HCT116 (cell line): ENCODE data around the gene WNT3A. TPM values are rescaled to one million over a fixed set of nuclear protein-coding genes. Genes with fewer than 3 reads are reported as not detected.

Source experiments
- ATAC-seq: fragments of 200-7000 bp; cut with Tn5 transposase; 2 replicates; pipeline ENCODE4 v1.9.1; 2020; ENCODE audit warnings: mild to moderate bottlenecking, moderate library complexity
- BruUV-seq: library from RNA; stranded (reverse); fragments of 400-500 nt; replicated peaks from 2 replicates; lab custom pipeline; 2021; lab: Mats Ljungman, UMichigan
- CTCF ChIA-PET: fragments of 300-600 bp; sonication (Branson Sonifier 250); formaldehyde crosslinking; loops from one replicate; lab custom pipeline; 2021; ENCODE audit warnings: antibody characterized with exemption; lab: Charles Lee
- POLR2A ChIA-PET: fragments of 300-600, 350-600 bp; sonication (Branson Sonifier 250); formaldehyde crosslinking; loops from one replicate; lab custom pipeline; 2021; ENCODE audit warnings: antibody characterized with exemption; lab: Charles Lee
- RAD21 ChIA-PET, 2 experiments: fragments of 300-600 bp; sonication (Branson Sonifier 250); formaldehyde crosslinking; loops; one replicate each; lab custom pipeline; 2023; ENCODE audit warnings: low total read pairs in 2 of 2; ENCODE audit not compliant: uncharacterized antibody in 2 of 2, unreplicated experiment in 2 of 2, low non-redundant PET in 1 of 2; lab: Charles Lee
- DNase-seq: peaks from one replicate; pipeline ENCODE4 v3.0.0-alpha.2; 2010; ENCODE audit warnings: low read depth, low spot score
- H2AFZ ChIP-seq: fragments of 200-600 bp; shearing (Covaris generic), sonication (generic); 2 replicates; pipeline ENCODE4 v1.6.1; 2017; ENCODE audit warnings: low read depth, mixed run types, mixed read lengths, antibody characterized with exemption, low read length; ENCODE audit not compliant: poor library complexity, severe bottlenecking
- H3K27ac ChIP-seq: 2 replicates; pipeline ENCODE4 v1.5.1; 2012; ENCODE audit warnings: low read depth, low read length
- H3K27me3 ChIP-seq: fragments of 200-600 bp; sonication (generic); 2 replicates; pipeline ENCODE4 v1.6.1; 2016; ENCODE audit warnings: mixed run types, low read length, mixed read lengths; ENCODE audit not compliant: insufficient read depth
- H3K36me3 ChIP-seq, 2 experiments: fragments of 200-500 bp in 1 of 2; fragments of 200-600 bp in 1 of 2; sonication (Bioruptor generic) in 1 of 2; sonication (generic) in 1 of 2; 2 replicates each; pipeline versions ENCODE4 v1.5.1 to v1.6.1; 2014 to 2016; ENCODE audit warnings: low read length in 2 of 2, inconsistent platforms in 1 of 2, mixed read lengths in 1 of 2, mixed run types in 1 of 2; ENCODE audit not compliant: insufficient read depth in 2 of 2, control insufficient read depth in 1 of 2
- H3K4me1 ChIP-seq, 2 experiments: fragments of 200-600 bp in 1 of 2; sonication (generic) in 1 of 2; 2 replicates each; pipeline versions ENCODE4 v1.5.1 to v1.6.1; 2012 to 2017; ENCODE audit warnings: low read length in 2 of 2, inconsistent platforms in 1 of 2, mild to moderate bottlenecking in 1 of 2, mixed read lengths in 1 of 2, mixed run types in 1 of 2, moderate library complexity in 1 of 2; ENCODE audit not compliant: insufficient read depth in 2 of 2, control insufficient read depth in 1 of 2
- H3K4me2 ChIP-seq: fragments of 200-600 bp; sonication (generic); 2 replicates; pipeline ENCODE4 v1.6.1; 2017; ENCODE audit warnings: mixed run types, low read length, mixed read lengths
- H3K4me3 ChIP-seq, 2 experiments: fragments of 200-600 bp in 1 of 2; sonication (generic) in 1 of 2; replicated peaks in 1 of 2; 2 replicates each; pipeline ENCODE4 v1.5.1; 2011 to 2016; ENCODE audit warnings: low read length in 2 of 2, control low read depth in 1 of 2, low read depth in 1 of 2, mild to moderate bottlenecking in 1 of 2, mixed read lengths in 1 of 2, mixed run types in 1 of 2
- H3K79me2 ChIP-seq: fragments of 200-600 bp; sonication (generic); 2 replicates; pipeline ENCODE4 v1.6.1; 2017; ENCODE audit warnings: mild to moderate bottlenecking, mixed run types, low read length, moderate library complexity, mixed read lengths; ENCODE audit not compliant: insufficient read depth
- H3K9ac ChIP-seq: fragments of 200-600 bp; sonication (generic); 2 replicates; pipeline ENCODE4 v1.6.1; 2016; ENCODE audit warnings: low read length, mixed read lengths
- H3K9me2 ChIP-seq: fragments of 200-600 bp; sonication (generic), shearing (Covaris generic); 2 replicates; pipeline ENCODE4 v1.6.1; 2017; ENCODE audit warnings: mixed run types, mild to moderate bottlenecking, moderate library complexity; ENCODE audit not compliant: insufficient read depth
- H3K9me3 ChIP-seq, 2 experiments: fragments of 200-500 bp in 1 of 2; fragments of 200-600 bp in 1 of 2; sonication (Bioruptor generic) in 1 of 2; sonication (generic) in 1 of 2; 2 replicates each; pipeline ENCODE4 v1.6.1; 2014 to 2017; ENCODE audit warnings: low read length in 2 of 2, mixed read lengths in 2 of 2, inconsistent platforms in 1 of 2, low read depth in 1 of 2, mild to moderate bottlenecking in 1 of 2, mixed run types in 1 of 2, moderate library complexity in 1 of 2; ENCODE audit not compliant: control insufficient read depth in 1 of 2, insufficient read depth in 1 of 2
- H4K20me1 ChIP-seq: fragments of 200-600 bp; sonication (generic), shearing (Covaris generic); 2 replicates; pipeline ENCODE4 v1.6.1; 2017; ENCODE audit warnings: mixed run types, mild to moderate bottlenecking, moderate library complexity; ENCODE audit not compliant: insufficient read depth
- CEBPB ChIP-seq: IDR thresholded peaks from 2 replicates; pipeline ENCODE4 v1.6.1; 2012; ENCODE audit warnings: low read depth
- EGR1 ChIP-seq: IDR thresholded peaks from 2 replicates; pipeline ENCODE4 v1.6.1; 2012; ENCODE audit warnings: low read depth
- ELF1 ChIP-seq: IDR thresholded peaks from 2 replicates; pipeline ENCODE4 v1.6.1; 2012; ENCODE audit warnings: low read depth, borderline replicate concordance
- EZH2 ChIP-seq: fragments of 200-600 bp; sonication (generic); IDR thresholded peaks from 2 replicates; pipeline ENCODE4 v1.6.1; 2017; ENCODE audit warnings: antibody characterized with exemption, mixed run types
- EZH2phosphoT487 ChIP-seq: fragments of 200-600 bp; IDR thresholded peaks from 2 replicates; pipeline ENCODE4 v1.6.1; 2018; ENCODE audit warnings: antibody characterized with exemption, borderline replicate concordance
- FOSL1 ChIP-seq: IDR thresholded peaks from 2 replicates; pipeline ENCODE4 v1.6.1; 2012; ENCODE audit warnings: low read depth
- JUND ChIP-seq: IDR thresholded peaks from 2 replicates; pipeline ENCODE4 v1.6.1; 2012
- POLR2AphosphoS5 ChIP-seq: IDR thresholded peaks from 2 replicates; pipeline ENCODE4 v1.6.1; 2011; ENCODE audit warnings: mild to moderate bottlenecking, low read depth, low read length, moderate library complexity
- RAD21 ChIP-seq: IDR thresholded peaks from 2 replicates; pipeline ENCODE4 v1.6.1; 2012; ENCODE audit warnings: low read depth, mild to moderate bottlenecking
- SRF ChIP-seq: IDR thresholded peaks from 2 replicates; pipeline ENCODE4 v1.6.1; 2012; ENCODE audit warnings: low read depth
- TCF7L2 ChIP-seq: IDR thresholded peaks from 2 replicates; pipeline ENCODE4 v1.7.0; 2011; ENCODE audit warnings: borderline replicate concordance, inconsistent platforms; ENCODE audit not compliant: insufficient read depth, insufficient read length; ENCODE audit errors: extremely low read depth
- YY1 ChIP-seq: IDR thresholded peaks from 2 replicates; pipeline ENCODE4 v1.6.1; 2011; ENCODE audit warnings: low read length, low read depth, moderate library complexity, mild to moderate bottlenecking; ENCODE audit not compliant: insufficient replicate concordance; ENCODE audit errors: extremely low read depth
- ZFX ChIP-seq: fragments of 450-650 bp; IDR thresholded peaks from 2 replicates; pipeline ENCODE4 v1.6.1; 2017
- ZNF274 ChIP-seq: fragments of 200-500 bp; sonication (Bioruptor generic); IDR thresholded peaks from 2 replicates; pipeline ENCODE4 v1.6.1; 2014; ENCODE audit warnings: mild to moderate bottlenecking, low read depth, low read length, inconsistent platforms
- intact Hi-C: fragments of 100-400 bp; cut with micrococcal nuclease; formaldehyde crosslinking; loops from 2 replicates; pipeline ENCODE4 v1.10.0; 2022
- total RNA-seq: library from RNA; stranded (reverse); gene quantifications from one replicate; pipeline ENCODE4 v1.2.1, GENCODE V29; 2021; ENCODE audit not compliant: unreplicated experiment
- TF ChIP-seq, protein P1 (sequence below): IDR thresholded peaks from 2 replicates; pipeline ENCODE4 v1.6.1; 2012
- TF ChIP-seq, protein P2 (sequence below): IDR thresholded peaks from 2 replicates; pipeline ENCODE4 v1.6.1; 2012; ENCODE audit warnings: low read depth
- TF ChIP-seq, protein P3 (sequence below): IDR thresholded peaks from 2 replicates; pipeline ENCODE4 v1.6.1; 2012
- TF ChIP-seq, protein P4 (sequence below): IDR thresholded peaks from 2 replicates; pipeline ENCODE4 v1.6.1; 2011; ENCODE audit warnings: mild to moderate bottlenecking, low read length, moderate library complexity; ENCODE audit not compliant: insufficient replicate concordance; ENCODE audit errors: extremely low read depth
- TF ChIP-seq, protein P5 (sequence below), 3 experiments: fragments of 200-600 bp in 1 of 3; sonication (generic) in 1 of 3; IDR thresholded peaks in 2 of 3; conservative IDR thresholded peaks in 1 of 3; 2 replicates each; pipeline ENCODE4 v1.5.1; 2012 to 2017; ENCODE audit warnings: low read depth in 2 of 3, low read length in 2 of 3, antibody characterized with exemption in 1 of 3, borderline replicate concordance in 1 of 3, control low read depth in 1 of 3, mild to moderate bottlenecking in 1 of 3, mixed read lengths in 1 of 3, mixed run types in 1 of 3, moderate library complexity in 1 of 3; ENCODE audit not compliant: insufficient read depth in 1 of 3

WNT3A gene
- total RNA-seq, 1 experiment from 2014 or later = 3.7 TPM

DNA sequence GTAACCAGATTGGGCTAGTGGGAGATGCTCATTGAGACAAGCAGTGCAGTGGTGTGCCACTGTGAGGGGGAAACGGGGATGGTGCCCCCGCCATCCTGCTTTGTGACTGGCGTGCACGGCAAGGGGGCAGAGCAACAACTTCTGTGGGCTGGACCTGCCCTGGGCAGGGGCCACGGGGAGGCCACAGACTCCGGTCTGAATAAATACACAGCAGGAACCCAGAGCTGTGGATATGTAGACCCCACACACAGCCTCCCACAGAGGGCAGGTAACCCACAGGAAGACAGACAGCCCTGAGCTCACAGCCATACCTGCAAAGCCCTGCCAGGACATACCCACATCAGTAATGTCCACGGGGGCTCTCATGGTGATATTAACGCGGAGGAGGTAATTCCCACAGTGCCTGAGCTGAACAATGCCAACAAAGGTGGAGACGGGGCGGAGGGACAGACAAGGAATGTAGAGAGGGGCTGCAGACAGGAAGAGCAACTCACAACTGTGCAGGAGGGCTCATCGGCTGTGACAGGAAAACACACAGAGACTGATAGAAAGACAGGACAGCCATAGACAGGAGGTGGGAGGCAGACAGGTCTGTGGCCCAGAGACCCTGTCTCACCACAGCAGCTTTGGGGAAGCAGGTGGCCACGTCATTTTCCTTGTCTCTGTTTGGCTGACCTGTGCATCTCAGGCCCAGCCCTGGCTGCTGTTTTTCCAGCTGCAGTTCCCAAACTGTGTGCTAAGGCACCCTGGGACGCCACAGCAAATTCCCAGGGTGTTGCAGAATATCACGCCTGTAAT lies 4.9 kb upstream of the WNT3A start:
- intact Hi-C loops = no loop called here
- ChIA-PET RAD21 (no interaction called here), CTCF (no interaction called here)

More for the DNA sequence above, 4.9 kb upstream of the WNT3A start:
- H3K27me3 ChIP-seq = no peaks in the 10 kb centered on the region
- H3K9ac ChIP-seq = no peak overlapping the region
- no peak for ATAC-seq
- H4K20me1 ChIP-seq = no peaks in the 10 kb centered on the region
- no peak overlapping the region for H3K4me2 ChIP-seq
- POLR2A ChIA-PET = no interaction called here
- BruUV-seq = no TSS peak
- H2AFZ ChIP-seq = no peak overlapping the region
- TF ChIP-seq POLR2AphosphoS5 (no peak), ELF1 (no peak), ZFX (no peak), EZH2phosphoT487 (no peak), FOSL1 (no peak), EGR1 (no peak), RAD21 (no peak), TCF7L2 (no peak), YY1 (no peak), ZNF274 (no peak), JUND (no peak), CEBPB (no peak), SRF (no peak), EZH2 (no peak)
- TF ChIP-seq, protein P1, sequence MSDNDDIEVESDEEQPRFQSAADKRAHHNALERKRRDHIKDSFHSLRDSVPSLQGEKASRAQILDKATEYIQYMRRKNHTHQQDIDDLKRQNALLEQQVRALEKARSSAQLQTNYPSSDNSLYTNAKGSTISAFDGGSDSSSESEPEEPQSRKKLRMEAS = no peak
- TF ChIP-seq, protein P2, sequence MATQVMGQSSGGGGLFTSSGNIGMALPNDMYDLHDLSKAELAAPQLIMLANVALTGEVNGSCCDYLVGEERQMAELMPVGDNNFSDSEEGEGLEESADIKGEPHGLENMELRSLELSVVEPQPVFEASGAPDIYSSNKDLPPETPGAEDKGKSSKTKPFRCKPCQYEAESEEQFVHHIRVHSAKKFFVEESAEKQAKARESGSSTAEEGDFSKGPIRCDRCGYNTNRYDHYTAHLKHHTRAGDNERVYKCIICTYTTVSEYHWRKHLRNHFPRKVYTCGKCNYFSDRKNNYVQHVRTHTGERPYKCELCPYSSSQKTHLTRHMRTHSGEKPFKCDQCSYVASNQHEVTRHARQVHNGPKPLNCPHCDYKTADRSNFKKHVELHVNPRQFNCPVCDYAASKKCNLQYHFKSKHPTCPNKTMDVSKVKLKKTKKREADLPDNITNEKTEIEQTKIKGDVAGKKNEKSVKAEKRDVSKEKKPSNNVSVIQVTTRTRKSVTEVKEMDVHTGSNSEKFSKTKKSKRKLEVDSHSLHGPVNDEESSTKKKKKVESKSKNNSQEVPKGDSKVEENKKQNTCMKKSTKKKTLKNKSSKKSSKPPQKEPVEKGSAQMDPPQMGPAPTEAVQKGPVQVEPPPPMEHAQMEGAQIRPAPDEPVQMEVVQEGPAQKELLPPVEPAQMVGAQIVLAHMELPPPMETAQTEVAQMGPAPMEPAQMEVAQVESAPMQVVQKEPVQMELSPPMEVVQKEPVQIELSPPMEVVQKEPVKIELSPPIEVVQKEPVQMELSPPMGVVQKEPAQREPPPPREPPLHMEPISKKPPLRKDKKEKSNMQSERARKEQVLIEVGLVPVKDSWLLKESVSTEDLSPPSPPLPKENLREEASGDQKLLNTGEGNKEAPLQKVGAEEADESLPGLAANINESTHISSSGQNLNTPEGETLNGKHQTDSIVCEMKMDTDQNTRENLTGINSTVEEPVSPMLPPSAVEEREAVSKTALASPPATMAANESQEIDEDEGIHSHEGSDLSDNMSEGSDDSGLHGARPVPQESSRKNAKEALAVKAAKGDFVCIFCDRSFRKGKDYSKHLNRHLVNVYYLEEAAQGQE = no peak
- TF ChIP-seq, protein P3, sequence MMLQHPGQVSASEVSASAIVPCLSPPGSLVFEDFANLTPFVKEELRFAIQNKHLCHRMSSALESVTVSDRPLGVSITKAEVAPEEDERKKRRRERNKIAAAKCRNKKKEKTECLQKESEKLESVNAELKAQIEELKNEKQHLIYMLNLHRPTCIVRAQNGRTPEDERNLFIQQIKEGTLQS = no peak
- TF ChIP-seq, protein P4, sequence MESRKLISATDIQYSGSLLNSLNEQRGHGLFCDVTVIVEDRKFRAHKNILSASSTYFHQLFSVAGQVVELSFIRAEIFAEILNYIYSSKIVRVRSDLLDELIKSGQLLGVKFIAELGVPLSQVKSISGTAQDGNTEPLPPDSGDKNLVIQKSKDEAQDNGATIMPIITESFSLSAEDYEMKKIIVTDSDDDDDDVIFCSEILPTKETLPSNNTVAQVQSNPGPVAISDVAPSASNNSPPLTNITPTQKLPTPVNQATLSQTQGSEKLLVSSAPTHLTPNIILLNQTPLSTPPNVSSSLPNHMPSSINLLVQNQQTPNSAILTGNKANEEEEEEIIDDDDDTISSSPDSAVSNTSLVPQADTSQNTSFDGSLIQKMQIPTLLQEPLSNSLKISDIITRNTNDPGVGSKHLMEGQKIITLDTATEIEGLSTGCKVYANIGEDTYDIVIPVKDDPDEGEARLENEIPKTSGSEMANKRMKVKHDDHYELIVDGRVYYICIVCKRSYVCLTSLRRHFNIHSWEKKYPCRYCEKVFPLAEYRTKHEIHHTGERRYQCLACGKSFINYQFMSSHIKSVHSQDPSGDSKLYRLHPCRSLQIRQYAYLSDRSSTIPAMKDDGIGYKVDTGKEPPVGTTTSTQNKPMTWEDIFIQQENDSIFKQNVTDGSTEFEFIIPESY = no peak
- TF ChIP-seq, protein P5, sequence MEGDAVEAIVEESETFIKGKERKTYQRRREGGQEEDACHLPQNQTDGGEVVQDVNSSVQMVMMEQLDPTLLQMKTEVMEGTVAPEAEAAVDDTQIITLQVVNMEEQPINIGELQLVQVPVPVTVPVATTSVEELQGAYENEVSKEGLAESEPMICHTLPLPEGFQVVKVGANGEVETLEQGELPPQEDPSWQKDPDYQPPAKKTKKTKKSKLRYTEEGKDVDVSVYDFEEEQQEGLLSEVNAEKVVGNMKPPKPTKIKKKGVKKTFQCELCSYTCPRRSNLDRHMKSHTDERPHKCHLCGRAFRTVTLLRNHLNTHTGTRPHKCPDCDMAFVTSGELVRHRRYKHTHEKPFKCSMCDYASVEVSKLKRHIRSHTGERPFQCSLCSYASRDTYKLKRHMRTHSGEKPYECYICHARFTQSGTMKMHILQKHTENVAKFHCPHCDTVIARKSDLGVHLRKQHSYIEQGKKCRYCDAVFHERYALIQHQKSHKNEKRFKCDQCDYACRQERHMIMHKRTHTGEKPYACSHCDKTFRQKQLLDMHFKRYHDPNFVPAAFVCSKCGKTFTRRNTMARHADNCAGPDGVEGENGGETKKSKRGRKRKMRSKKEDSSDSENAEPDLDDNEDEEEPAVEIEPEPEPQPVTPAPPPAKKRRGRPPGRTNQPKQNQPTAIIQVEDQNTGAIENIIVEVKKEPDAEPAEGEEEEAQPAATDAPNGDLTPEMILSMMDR (IDR thresholded peaks at IDR 0.05 in 2 of 3, conservative IDR thresholded peaks at IDR 0.05 in 1 of 3; ENCODE audit: borderline replicate concordance in 1 of 3, insufficient read depth in 1 of 3, low read depth in 2 of 3, low read length in 2 of 3) = no peak
- TF ChIP-seq, all 23 proteins: peak for 0
- Histone ChIP-seq H3K27ac (no peak overlapping the region), H3K79me2 (no peaks in the 10 kb centered on the region), H3K4me1 (peaks cover 0 to under 1% of the 10 kb centered on the region in 2 experiments; a peak in 1 of 4 replicates), H3K36me3 (no peaks in the 10 kb centered on the region), H3K9me2 (no peaks in the 10 kb centered on the region), H3K9me3 (peaks cover 0 to 3% of the 10 kb centered on the region in 2 experiments; a peak in 1 of 4 replicates), H3K4me3 (no peak overlapping the region)
- DNase-seq = no peak
